ENCODE data around the gene CCDC102A.
A peak's percentile ranks its signal among the peaks of the same experiment; 100 is the strongest.
"Not testable (repeated sequence)": the region's sequence is repeated elsewhere in the genome, so short reads cannot be mapped to it uniquely, and the experiment has no call there.

Gene CCDC102A

GRCh38 chr16:57502048-57502775, 34.2 kb downstream of the CCDC102A start:
- DNase-seq (ENCODE audit: low read depth in 2 of 3, low spot score in 1 of 3) = no peak

DNA sequence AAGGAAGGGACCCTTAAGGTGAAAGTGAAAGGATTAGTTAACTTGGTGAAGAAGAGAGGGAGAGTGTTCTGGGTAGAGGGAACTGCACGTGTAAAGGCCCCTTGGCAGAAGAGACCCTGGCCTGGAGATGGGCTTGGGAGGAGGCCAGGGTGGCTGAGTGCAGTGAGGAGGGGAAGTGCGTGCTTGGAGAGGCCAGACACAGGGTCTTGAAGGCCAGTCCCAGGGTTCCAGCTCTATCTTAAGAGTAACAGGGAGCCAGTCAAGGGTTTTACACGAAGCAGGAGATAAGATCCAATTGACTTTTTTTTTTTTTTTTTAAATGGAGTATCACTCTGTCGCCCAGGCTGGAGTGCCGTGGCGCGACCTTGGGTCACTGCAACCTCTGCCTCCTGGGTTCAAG, 34.9 kb downstream of the CCDC102A start:
- DNase-seq (ENCODE audit: low read depth in 2 of 3, low spot score in 1 of 3) = no peak

DNA sequence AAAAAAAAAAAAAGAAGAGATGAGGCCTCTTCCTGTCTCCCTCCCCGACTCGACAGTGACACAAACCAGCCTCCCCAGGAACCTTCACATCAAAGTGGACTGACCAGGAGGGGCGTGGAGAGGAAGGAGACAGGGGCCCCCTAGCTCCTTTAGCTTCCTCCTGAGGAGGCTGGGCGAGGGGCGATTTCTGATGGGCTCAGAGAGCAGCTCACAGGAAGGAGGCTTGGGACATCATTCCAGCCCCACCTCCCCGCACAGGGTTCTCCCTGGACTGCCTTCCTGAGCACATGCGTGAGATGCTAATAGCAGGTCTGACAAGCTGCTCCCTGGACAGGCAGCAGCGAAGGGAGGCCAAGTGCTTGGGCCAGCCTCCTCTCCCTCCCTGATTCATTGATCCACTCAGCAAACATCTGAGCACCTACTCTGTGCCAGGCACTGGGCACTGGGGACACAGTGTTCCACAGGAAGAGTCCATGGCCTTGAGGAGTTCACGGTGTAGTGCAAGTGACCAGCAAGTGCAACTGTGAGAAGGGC, 35.7 kb downstream of the CCDC102A start:
- DNase-seq (ENCODE audit: low read depth in 2 of 3, low spot score in 1 of 3) = no peak

- DNase-seq (ENCODE audit: low read depth in 2 of 3, low spot score in 1 of 3) = not testable (repeated sequence)
Measured at GRCh38 chr16:57499941-57500340, 36.4 kb downstream of the CCDC102A start.

DNA sequence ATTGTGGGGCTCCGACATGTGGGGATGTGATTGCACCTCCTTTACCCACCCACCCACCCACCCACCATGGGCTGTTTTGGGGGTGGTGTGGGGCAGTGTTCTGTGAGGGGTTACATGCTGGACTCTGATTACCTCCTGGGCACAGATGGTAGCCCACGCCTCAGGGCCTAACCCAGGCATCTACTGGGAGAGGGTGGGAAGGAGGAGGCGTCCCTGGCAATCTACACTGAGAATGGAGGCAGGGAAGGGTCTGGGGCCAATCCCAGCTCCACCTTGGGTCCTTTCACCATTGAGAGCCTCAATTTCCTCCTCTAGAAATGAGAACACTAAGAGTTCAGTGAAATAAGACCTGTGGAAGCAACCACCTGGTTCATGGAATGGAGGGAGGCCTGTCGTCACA, 38.3 kb downstream of the CCDC102A start:
- DNase-seq (ENCODE audit: low read depth in 2 of 3, low spot score in 1 of 3) = no peak

- DNase-seq (ENCODE audit: low read depth in 2 of 3, low spot score in 1 of 3) = no peak
Measured at GRCh38 chr16:57497121-57497520, 39.2 kb downstream of the CCDC102A start.

DNA sequence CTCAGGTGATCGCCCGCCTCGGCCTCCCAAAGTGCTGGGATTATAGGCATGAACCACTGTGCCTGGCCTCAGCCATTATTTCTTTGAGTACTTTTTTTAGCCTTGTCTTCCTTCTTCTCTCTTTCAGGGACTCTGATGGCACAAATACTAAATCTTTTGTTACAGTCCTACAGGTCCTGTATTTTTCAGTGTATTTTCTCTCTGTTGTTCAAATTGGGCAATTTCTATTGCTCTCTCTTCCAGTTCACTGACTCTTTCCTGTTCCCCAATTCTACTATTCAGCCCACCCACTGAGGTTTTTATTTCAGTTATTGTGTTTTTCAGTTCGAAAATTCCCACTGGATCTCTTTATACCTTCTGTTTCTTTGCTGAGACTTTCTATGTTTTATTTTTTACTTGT, 42.6 kb downstream of the CCDC102A start:
- DNase-seq (ENCODE audit: low read depth in 2 of 3, low spot score in 1 of 3) = no peak

DNA sequence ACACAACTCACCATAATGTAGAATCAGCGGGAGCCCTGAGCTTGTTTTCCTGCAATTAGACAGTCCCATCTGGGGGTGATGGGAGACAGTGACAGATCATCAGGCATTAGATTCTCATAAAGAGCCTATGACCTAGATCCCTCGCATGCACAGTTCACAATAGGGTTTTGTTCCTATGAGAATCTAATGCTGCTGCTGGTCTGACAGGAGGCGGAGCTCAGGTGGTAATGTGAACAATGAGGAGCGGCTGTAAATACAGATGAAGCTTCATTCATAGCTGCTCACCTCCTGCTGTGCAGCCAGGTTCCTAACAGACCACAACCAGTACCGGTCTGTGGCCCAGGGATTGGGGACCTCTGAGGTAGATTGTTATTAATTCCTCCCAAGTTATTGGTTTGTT, 47.1 kb downstream of the CCDC102A start:
- DNase-seq (ENCODE audit: low read depth in 2 of 3, low spot score in 1 of 3) = no peak

DNA sequence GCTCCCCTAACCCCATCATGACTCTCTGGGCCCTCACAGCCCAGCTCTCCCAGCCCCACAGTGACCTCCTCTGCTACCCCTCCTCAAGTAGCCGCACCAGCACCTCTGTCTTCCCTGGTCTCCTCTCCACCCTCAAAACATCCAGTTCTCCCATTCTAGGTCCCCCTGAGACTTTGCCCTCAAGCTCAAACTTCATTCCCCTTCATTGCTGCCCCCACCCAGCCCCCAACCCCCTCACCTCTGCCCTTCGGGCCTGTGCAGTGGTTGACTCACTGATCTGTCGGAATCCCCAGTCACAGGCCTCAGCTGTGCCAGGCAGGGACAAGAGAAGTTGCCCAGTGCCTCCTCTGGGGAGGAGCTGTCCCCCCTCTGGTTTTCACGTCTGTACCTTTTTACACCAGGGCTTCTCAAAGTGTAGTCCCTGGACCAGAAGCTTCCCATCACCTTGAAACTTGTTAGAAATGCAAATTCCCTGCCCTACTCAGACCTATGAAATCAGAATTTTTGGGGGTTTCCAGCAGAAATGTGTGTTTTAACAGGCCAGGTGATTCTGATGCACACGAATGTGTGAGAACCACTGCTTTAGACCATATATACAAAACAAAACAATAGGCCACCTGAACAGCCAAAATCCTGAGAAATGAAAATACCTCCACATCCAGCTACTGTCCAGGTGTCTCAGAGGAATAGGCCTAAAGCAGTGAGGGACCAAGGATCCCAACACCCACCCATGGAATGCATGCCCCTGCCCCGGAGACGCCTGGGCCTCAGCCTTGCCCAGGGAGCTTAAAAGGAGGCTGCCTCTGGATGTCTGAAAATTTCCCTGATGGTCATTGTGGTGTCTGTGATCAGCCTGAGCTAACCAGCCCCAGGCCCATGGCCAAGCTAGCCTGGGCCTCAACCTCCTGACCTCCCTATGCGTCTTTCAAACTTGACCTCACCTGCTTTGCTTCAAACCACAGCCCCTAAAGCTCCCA, 49.2 kb downstream of the CCDC102A start:
- DNase-seq (ENCODE audit: low read depth in 2 of 3, low spot score in 1 of 3) = no peak

GRCh38 chr16:57485916-57486857, 50.2 kb downstream of the CCDC102A start, which contains the start of gene DOK4:
TSS of gene DOK4 (minus strand) at chr16:57486493. CDS start at chr16:57479507, 6,986 bp downstream.
- peak; percentile 57 to 81 (median 80) for DNase-seq (ENCODE audit: low read depth in 2 of 3, low spot score in 1 of 3)

GRCh38 chr16:57485091-57485915, 51.1 kb downstream of the CCDC102A start:
- no peak for DNase-seq (ENCODE audit: low read depth in 2 of 3, low spot score in 1 of 3)

DNA sequence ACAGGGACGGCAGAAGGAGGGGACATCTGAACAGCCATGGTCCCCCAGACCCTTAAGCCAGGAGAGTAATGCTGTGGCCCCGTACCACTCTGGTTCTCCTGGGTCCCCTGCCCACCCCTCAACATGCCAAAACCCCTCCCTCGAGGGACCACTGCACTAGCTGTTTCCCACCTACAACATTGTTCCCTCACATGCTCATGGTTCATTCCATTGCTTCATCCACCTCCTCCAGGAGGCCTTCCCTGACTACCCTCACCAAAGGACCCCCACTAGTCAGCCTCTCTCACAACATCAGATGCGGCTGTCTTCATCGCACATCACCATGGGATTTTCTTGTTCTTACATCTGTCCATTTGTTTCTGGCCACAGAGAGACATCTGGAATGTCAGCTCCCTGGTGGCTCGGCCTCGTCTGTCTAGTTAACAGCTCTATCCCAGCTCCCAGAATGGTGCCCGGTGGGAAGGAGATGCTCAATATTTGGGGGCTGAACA, 51.8 kb downstream of the CCDC102A start:
- no peak for DNase-seq (ENCODE audit: low read depth in 2 of 3, low spot score in 1 of 3)

DNA sequence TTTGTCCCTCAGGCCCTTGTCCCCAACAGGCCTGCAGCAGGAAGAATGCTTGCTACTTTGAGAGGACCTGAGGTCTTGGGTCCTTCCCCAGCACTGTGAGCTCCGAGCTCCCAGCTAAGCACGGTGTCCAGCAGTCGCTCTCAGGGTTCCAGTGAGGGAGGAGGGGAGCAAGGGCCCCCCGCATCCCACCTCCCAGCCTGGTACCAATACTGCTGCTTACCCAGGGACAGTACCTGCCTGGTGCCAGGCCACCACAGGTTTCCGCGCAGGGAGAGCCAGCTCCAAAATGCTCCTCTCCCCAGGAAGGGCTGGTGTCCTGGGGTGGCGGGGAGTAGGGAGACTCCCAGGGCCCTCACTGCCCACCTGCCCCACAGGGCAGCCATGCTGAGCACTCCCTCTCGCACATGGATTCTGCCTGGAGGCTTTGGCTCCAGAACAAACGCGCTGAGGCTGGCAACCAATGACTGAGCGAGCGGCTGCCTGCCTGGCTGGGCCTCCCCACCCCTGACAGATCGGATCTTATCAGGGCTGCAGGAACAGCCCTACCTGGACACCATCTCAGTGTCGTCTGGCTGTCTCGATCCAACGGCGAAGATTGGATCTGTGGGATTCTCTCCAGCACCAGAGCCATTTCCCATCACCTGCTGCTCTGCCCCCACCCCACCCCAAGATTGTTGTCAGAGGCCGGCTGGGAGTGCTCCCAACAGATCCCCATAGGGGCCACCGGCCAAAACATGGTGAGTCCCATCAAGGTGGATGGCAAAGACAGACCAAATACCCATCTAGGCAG, 52.5 kb downstream of the CCDC102A start:
- no peak for DNase-seq (ENCODE audit: low read depth in 2 of 3, low spot score in 1 of 3)

DNA sequence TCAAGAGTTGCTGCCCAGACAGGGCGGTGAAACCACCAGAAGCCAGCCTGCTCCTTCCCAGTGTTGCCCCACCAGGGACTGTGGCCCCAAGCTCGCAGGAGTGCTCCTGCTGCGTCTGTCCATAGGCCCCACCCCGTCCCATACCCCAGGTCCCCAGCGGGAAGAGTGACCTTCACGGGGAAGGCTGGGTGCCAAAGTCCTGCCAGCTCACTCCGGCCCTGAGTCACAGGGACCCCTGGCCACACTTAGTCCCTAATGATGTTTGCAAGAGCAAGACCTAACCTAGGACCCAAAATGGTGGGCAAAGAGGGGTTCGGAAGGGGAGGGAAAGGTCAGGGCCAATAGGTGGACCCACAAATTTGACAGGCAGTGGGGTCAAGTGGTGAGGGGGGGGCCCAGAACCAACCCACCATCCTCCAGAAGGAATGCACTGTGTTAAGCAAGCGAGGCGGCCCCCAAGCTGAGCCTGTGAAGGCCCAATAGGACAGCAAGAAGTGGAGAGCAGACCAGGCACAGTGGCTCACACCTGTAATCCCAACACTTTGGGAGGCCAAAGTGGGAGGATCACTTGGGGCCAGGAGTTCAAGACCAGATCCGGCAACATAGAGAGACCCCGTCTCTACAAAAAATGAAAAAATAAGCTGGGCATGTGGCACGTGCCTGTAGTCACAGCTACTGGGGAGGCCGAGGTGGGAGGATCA, 53.4 kb downstream of the CCDC102A start:
- DNase-seq (ENCODE audit: low read depth in 2 of 3, low spot score in 1 of 3) = no peak

- no peak for DNase-seq (ENCODE audit: low read depth in 2 of 3, low spot score in 1 of 3)
Measured at GRCh38 chr16:57481421-57481820, 55.0 kb downstream of the CCDC102A start.

DNA sequence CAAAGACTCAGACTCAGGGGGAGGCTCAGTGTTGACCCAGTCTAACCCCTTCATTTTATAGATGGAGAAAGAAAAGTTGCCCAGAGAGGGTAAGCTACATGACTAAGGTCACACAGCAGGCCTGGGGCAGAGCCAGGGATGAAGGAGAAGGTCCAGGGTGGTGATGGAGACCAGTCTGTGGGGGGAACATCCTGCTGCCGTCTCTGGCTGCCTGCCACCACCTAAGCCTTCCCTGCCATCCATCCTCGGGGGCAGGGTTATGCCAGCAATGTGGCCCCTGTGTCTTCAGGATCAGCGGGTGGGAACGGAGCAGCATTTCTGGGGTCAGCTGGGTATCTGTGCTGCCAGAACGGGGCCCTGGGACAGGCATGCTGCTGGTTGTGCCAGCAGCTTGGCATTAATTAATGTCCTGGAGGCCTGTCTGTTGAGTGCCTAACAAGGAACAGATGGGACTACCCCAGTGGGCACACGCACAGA, 55.6 kb downstream of the CCDC102A start:
- DNase-seq (ENCODE audit: low read depth in 2 of 3, low spot score in 1 of 3) = no peak

GRCh38 chr16:57479976-57480753, 56.2 kb downstream of the CCDC102A start:
- no peak for DNase-seq (ENCODE audit: low read depth in 2 of 3, low spot score in 1 of 3)

Data from stimulated activated CD4-positive, alpha-beta T cell treated with anti-CD3 and anti-CD28 coated beads, Interleukin-12 subunit alpha, Interleukin-12 subunit beta, amount 100 ng/mL, for 48 hours (primary cell).